HG03558 (cell line): ENCODE measurements around the gene ABCA1.
"Not testable (repeated sequence)": the region's sequence is repeated elsewhere in the genome, so short reads cannot be mapped to it uniquely, and the experiment has no call there.

Experiments
- ATAC-seq: cut with Tn5 transposase; IDR thresholded peaks from one replicate; pipeline ENCODE4 v1.9.1; 2021; ENCODE audit warnings: moderate number of reproducible peaks; ENCODE audit not compliant: unreplicated experiment; ENCODE audit errors: extremely low read depth

Gene ABCA1, protein sequence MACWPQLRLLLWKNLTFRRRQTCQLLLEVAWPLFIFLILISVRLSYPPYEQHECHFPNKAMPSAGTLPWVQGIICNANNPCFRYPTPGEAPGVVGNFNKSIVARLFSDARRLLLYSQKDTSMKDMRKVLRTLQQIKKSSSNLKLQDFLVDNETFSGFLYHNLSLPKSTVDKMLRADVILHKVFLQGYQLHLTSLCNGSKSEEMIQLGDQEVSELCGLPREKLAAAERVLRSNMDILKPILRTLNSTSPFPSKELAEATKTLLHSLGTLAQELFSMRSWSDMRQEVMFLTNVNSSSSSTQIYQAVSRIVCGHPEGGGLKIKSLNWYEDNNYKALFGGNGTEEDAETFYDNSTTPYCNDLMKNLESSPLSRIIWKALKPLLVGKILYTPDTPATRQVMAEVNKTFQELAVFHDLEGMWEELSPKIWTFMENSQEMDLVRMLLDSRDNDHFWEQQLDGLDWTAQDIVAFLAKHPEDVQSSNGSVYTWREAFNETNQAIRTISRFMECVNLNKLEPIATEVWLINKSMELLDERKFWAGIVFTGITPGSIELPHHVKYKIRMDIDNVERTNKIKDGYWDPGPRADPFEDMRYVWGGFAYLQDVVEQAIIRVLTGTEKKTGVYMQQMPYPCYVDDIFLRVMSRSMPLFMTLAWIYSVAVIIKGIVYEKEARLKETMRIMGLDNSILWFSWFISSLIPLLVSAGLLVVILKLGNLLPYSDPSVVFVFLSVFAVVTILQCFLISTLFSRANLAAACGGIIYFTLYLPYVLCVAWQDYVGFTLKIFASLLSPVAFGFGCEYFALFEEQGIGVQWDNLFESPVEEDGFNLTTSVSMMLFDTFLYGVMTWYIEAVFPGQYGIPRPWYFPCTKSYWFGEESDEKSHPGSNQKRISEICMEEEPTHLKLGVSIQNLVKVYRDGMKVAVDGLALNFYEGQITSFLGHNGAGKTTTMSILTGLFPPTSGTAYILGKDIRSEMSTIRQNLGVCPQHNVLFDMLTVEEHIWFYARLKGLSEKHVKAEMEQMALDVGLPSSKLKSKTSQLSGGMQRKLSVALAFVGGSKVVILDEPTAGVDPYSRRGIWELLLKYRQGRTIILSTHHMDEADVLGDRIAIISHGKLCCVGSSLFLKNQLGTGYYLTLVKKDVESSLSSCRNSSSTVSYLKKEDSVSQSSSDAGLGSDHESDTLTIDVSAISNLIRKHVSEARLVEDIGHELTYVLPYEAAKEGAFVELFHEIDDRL (N-terminal part only)

DNA sequence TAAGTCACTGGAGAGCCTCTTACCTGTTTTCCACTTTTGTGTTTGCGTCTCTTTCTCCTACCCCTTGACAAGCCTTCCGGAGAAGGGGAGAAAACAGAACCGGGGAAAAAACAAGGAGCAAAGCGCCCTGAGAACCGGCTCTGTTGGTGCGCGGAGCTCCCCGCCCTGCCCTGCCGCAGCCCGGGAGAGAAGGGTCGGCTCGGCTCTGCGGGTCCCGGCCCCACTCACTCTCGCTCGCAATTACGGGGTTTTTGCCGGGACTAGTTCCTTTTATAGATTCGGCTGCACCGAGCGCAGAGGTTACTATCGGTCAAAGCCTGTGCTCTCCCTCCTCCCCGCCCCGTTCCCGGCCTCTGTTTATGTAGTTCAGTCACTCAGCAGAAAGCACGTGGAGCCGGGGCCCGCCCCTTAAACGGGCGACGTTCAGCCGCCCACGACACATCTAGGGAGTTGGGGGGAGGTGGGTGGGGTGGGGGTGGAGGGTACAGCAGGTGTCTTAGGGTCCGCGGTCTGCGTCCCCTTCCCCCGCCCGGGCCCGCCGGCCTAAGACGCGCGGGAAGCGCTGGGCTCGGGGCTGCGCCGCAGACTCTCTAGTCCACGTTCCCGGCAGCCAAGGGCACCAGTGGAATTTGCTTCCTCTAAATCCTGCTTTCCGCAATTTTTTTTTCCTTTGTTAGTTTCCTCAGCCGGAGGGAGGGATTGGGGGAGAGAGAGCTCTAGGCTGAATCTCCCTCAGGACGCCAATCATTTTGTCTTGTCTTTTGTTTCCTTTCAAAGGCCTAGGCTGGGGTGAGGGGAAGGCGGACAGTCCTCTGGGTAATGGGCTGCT lies at the start of gene ABCA1:
Gene ABCA1, minus strand, starts transcription at position 244 of the 829 bp plus-strand sequence. CDS start 24,476 bp downstream, outside the sequence.
- ATAC-seq: no peak

DNA sequence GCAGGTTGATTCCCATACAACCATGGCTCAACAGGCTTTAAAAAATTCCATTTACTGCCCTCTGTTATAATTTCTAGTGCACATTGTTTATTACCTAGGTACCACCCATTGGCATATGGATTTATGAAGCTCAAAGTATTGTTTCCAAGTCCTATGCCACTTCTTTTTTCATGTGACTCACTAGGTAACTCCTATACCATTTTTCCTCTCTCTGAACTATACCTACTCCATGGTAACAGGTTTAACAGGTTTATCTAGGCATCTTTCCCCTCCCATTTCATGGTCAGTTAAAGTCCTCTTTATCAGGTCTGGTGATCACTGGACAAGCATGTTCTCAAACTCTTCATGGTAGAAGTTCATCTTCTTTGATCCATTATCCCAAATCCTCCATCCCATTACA lies 49.6 kb upstream of the ABCA1 start:
- ATAC-seq: no peak

DNA sequence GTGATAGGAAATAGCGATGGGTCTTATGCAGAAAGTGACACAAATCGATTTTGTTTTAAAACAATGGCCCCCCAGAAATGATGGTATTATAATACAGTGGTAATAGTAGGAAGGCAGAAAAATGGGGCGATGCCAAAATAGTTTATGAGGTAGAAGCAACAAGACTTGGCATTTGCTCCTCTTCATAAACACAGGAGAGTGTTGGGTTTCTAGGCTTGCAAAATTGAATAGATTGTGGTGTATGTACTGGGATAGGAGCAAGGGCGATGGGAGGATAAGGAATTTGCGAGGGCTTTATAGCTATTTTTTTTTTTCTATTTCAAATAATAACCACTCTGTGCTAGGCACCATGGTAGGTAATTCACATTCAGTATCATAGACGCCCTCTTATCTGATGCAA lies 49.2 kb upstream of the ABCA1 start:
- no peak for ATAC-seq

DNA sequence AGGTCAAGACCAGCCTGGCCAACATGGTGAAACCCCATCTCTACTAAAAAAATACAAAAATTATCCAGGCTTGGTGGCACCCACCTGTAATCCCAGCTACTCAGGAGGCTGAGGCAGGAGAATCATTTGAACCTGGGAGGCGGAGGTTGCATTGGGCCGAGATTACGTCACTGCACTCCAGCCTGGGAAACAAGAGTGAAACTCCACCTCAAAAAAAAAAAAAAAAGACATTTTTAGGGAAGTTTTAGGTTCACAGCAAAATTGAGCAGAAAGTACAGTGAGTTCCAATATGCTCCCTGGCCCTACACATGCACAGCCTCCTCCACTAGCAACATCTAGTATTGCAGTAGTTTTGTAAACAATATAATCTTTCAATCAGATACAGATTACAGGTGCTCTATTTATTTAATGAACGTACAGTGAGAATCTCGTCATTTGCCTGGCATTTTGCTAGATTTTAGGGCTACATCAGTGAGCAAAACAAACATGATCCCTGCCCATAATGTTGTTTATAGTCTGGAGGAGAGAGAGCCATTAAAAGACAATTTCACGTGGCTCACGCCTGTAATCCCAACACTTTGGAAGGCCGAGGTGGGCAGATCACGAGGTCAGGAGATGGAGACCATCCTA lies 48.1 kb upstream of the ABCA1 start:
- not testable (repeated sequence) for ATAC-seq

DNA sequence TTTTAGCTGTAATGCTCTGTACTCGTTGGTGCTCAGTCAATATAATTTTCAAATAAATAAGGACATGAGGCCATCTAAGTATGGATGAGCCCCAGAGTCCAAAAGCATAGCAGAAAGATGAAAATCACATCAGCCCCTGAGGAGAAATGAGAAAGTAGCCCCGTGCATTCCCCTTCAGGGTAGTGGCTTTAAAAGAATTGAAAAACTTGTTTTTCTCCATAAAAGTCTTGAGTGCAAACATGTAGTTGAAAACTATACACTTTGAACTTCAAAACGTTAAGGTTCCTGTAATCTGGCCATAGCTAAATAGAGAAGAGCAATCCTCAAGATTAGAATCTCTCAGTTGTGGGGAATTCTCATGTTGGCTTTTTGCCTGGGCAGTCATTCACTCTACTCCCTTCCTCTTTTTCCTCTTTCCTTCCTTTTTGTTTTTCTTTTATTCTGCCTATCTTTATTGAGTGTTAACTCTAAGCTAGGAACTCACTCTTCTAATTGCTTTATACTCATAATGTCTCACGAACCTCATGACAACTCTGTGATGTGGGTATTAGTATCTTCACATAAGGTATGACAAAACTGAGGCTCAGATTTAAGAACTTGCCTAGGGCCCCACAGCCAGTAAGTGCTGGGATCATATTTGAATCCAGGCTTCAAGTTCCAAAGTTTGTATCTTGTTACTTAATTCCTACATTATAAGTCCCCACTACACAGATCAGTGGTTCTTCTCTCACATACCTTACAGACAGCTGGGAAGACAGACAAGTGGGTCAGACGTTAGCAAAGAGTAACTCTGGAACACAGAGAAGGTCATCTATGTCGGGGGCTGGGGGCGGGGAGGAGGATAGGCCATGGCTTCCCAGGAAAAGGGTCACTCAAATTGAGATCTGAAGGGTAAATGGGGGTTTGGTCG lies 46.4 kb upstream of the ABCA1 start:
- no peak for ATAC-seq

DNA sequence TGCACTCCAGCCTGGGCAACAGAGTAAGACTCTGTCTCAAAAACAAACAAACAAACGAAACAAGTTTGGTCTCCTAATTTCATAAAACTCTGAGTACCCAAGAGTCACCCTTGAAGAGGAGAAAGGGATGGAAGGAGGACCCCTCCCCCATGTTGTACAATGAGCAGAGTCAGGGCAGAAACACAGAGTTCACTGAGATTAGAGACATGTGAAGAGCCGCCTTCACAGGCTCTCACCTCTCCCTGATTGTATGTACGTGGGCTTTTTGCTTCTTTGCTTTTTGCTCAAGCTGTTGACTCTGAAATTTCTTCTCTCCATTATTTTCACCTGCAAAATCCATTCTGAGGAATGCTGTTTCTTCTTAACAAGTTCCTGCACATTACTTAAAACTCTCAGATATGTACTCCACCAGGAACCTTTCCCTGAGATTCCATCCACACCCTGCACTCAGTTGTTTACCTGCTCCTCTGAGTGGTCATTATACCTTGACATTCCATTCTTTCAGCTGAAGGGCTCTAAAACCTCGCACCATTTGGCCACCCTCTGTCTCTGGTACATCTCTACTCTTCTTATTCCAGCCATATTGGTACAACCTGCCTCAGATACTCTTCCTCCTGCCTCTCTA lies 44.4 kb upstream of the ABCA1 start:
- no peak for ATAC-seq

DNA sequence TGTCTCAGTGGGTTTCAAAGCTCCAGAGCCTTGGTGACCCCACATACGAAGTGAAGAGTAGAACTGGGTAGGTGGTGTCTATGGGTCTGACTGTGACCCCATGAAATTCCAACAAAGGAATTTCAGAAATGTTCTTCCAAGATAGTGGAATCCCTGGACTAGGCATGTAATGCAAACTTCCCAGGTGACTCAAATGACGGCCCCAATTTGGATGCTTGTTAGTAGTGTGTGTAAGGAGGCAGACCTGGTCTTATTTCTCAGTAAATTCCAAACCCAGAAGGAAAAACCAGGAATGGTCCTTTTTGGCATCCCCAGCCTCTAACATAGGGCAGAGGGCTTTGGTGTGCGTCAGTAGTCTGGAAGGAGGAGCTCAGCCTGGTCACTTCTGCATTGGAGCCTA lies 43.6 kb upstream of the ABCA1 start:
- no peak for ATAC-seq

DNA sequence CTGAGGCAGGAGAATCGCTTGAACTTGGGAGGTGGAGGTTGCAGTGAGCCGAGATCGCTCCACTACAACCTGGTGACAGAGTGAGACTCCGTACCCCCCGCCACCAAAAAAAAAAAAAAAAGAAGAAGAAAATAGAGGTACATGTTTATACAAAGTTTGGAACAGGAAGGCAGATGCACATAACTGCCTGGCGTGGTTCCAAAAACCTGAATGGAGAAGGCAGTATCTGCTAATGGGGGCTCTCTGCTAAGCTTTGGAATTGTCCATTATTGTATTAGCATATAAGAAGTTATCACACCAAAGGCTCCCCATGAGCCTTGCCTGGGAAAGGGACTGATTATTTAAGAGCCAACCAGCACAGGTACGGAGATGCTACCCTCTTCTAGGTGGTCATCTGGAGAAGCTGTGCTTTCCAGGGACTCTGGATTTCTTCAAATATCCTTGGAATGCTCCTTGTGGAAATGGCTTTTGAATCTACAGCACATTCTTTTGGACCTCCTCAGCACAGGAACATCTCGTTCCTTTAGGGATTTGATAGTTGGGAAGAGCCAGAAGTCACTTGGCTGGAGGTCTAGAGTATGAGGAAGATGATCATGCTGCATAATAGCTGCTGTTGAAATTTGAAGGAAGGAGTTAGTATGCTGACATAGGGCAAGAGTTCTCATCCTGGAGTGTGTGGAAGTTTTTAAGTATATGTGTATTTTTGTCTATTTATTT lies 42.5 kb upstream of the ABCA1 start:
- ATAC-seq: no peak

DNA sequence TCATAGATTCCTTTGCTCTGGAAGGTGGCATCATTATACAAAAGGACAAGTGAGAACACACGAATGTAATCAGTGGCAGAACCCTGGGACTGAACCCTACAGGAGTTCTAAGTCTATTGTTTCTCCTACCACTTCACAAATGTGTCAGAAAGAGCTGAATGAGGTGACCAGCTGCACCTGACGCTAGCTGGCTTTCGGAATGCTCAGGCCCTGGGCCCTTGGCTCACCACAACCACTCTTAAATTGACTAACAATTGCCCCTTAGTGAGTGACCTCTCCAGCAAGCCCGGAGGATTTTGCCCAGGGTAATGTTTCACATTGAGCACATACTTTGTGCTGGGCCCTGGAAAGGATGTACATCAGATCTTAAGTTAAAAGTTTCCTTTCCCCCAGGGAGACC lies 41.2 kb upstream of the ABCA1 start:
- no peak for ATAC-seq

DNA sequence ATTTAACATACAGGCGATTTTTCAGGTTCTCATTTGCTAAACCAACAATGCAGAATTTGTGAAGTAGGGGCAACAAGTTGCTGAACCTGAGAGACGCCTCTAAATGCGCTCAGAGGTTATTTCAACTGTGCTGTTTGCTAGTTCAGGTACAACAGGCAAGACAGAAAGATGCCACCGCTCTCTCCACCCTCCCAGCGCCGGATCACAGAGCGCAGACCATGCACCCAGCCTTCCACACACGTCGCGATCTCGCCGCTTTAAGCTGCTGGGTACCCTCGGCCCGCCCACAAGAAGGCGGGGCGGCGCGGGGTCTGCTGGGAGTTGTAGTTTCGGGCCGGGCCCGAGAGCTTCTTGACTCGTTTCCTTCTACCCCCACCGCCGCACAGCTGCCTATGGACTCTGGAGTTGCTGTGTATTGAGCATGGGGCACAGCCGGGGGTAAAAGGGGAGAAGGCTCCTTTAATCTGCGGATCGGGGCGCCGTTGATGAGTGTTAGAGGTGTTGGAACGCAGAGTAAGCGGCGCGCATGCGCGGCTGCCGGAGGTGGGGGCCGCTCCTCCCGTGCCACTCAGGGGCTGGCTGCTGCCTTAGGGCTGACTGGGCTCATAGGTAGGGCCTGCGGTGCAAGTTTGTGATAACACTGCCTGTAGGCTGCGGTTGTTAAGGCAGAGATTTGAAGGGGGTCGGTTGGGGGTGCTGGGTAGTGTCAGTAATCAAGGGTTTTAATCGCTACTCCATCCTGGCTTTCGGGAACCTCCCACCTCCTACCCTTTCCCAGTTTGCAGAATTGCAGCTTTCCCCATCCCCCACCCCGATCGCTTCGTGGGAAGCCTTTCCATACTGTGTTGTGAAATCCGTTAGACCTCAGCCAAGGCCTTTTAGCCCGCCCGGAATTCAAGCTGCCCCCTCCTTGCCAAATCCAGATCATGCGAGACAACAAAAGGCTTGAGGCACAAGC lies 40.3 kb upstream of the ABCA1 start:
- peak; percentile 98 for ATAC-seq

DNA sequence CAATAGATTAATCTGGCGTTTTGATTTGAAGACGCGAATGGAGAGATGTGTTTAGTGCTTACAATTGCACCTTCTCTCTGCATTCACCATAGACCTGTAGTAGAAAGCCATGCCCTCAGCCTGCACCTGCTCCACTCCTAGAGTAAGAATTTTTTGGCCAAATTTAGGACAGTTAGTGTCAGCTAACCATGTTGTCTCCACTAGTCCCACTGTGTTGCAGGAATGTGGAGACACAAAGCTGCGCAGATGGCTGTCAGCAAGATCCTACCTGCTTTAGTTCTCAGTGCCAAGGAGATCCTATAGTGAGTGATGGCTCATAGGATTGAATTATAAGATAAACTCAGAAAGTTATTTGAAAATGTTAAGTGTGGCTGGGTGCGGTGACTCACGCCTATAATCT lies 35.1 kb upstream of the ABCA1 start:
- ATAC-seq: no peak

DNA sequence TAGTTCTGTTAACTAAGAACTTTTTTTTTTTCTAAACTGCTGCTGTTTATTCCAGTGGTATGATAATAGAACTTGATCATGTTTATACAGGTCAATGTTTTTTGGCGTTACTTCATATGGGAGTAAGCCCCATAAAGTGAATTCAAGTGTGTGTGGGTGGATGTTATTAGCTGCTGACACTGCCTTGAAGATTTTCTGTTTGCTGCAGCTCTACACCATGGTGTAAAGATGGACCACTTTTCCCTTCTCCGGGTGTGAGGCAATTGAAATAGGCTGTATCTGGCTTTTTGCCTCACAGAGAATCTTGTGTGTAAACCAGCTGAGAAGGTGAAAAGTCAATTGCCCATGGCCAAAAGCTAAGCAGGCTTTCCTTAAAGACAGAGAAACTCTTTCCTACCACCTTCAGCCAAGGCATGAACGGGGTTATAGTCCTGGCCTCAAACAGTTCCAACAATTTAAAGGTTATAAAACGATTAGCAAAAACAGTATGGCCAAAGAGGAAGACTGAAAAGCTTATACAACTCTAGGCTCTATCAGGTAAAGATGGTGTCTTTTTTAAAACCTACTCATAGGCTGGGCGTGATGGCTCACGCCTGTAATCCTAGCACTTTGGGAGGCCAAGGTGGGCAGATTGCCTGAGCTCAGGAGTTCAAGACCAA lies 33.9 kb upstream of the ABCA1 start:
- no peak for ATAC-seq

DNA sequence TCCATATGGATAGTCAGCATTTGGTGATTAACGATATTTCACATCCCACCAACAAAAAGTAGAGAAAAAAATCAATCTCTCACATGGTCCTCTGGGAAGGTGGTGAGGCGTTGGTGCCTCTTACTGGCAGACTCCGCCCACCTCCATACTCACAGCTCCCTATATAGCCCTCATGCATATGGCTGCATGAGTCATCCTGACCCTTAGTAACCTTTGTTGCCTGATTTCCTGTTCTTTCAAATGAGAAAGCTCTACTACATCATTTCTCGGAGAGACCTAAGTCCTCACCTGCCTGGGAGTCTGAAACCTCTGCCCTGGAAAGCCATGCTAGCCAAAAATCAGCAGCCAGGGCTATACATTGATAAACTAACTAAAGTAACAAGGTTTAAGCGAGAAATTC lies 33.3 kb upstream of the ABCA1 start:
- ATAC-seq: peak; percentile 83

DNA sequence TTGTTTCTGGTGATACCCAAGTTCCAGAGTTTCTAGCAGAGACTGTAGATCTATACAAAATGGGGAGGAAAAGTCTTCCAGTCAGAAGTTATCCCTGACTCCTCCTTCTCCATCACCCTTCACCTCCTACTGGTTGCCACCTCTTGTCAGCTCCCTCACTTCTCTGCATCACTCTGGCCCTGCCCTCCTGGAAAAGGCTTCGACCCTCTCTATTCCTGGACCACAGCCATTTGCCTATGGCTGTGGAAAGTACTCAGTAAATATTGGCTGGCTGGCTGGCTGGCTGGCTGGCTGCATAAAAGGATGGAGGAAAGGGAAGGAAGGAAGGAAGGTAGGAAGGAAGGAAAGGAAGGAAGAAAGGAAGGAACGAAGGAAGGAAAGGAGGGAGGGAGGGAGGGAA lies 32.7 kb upstream of the ABCA1 start:
- no peak for ATAC-seq

DNA sequence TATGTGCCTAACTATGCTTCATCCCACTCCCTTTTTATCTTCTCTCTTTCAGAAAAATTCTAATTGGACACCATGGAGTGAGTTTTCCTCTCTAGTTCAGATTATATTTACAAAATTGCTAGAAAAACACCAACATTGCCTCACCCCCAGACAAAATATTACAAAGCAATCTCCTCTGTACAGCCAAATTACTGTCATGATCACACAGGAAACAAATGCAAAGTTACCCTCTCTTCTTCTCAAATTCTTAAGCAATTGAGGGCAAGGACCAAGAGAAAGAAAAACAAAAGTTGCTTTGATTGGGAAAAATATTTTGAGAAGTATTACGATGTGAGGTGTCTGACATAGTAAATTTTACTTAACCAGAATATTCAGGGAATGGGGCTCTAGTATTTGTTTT lies 30.8 kb upstream of the ABCA1 start:
- ATAC-seq: no peak

DNA sequence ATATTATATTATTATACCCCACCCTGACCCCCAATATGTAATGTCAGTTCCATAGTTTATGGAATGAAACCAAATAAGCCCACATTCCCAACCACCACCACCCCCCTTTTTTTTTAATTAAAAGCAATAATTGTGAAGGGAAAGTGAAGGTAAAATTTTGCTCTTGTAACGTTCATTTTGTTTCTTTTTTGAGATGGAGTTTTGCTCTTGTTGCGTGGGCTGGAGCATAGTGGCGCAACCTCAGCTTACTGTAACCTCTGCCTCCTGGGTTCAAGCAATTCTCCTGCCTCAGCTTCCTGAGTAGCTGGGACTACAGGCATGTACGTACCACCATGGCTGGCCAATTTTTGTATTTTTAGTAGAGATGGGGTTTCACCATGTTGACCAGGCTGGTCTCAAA lies 30.1 kb upstream of the ABCA1 start:
- not testable (repeated sequence) for ATAC-seq
